HepG2 (cell line): Measurements from ENCODE around the gene MXI1. TPM values are rescaled to one million over a fixed set of nuclear protein-coding genes. Genes with fewer than 3 reads are reported as not detected.

Experiments used
- BRCA1 ChIP-seq: sonication (generic); formaldehyde crosslinking; IDR thresholded peaks from 2 replicates; pipeline ENCODE4 v1.4.0; 2020; ENCODE audit warnings: missing genetic modification reagents
- ETV5 ChIP-seq: IDR thresholded peaks from 2 replicates; pipeline ENCODE4 v1.6.1; 2018; ENCODE audit warnings: missing biosample characterization, missing genetic modification reagents, inconsistent platforms, borderline replicate concordance
- FOXK1 ChIP-seq: sonication (generic); formaldehyde crosslinking; IDR thresholded peaks from 2 replicates; pipeline ENCODE4 v1.4.0; 2020; ENCODE audit warnings: low read depth, missing genetic modification reagents, borderline replicate concordance
- KIAA2018 ChIP-seq: sonication (generic); formaldehyde crosslinking; IDR thresholded peaks from 2 replicates; pipeline ENCODE4 v1.5.0; 2020; ENCODE audit warnings: mild to moderate bottlenecking, missing genetic modification reagents, borderline replicate concordance
- POLR2AphosphoS5 ChIP-seq: IDR thresholded peaks from 2 replicates; pipeline ENCODE4 v1.6.1; 2012; ENCODE audit warnings: low read depth, low read length
- RBM39 ChIP-seq: fragments of 200-400 bp; formaldehyde crosslinking; IDR thresholded peaks from one replicate; pipeline ENCODE4 v1.6.1; 2018; ENCODE audit warnings: antibody characterized with exemption, mild to moderate bottlenecking, low read depth, low read length; ENCODE audit not compliant: poor library complexity, severe bottlenecking
- SOX6 ChIP-seq, 2 experiments: fragments of 450-650 bp in 1 of 2; sonication (generic) in 1 of 2; formaldehyde crosslinking in 1 of 2; IDR thresholded peaks; 2 replicates each; pipeline versions ENCODE4 v1.4.0 to v1.6.1; 2017 to 2020; ENCODE audit warnings: antibody characterized with exemption in 1 of 2, mild to moderate bottlenecking in 1 of 2, missing genetic modification reagents in 1 of 2
- SRSF4 ChIP-seq: fragments of 200-400 bp; formaldehyde crosslinking; IDR thresholded peaks from one replicate; pipeline ENCODE4 v1.6.1; 2018; ENCODE audit warnings: mild to moderate bottlenecking, low read depth, low read length, moderate library complexity; ENCODE audit not compliant: poor library complexity, severe bottlenecking
- TFE3 ChIP-seq: IDR thresholded peaks from 2 replicates; pipeline ENCODE4 v1.6.1; 2016
- ZNF142 ChIP-seq: sonication (generic); formaldehyde crosslinking; IDR thresholded peaks from 2 replicates; pipeline ENCODE4 v1.4.0; 2020; ENCODE audit warnings: missing genetic modification reagents
- ZNF589 ChIP-seq: sonication (generic); formaldehyde crosslinking; conservative IDR thresholded peaks from 2 replicates; pipeline ENCODE4 v1.8.0; 2022; ENCODE audit warnings: mild to moderate bottlenecking, moderate library complexity, missing genetic modification reagents
- polyA plus RNA-seq, 8 experiments: library from polyadenylated mRNA; depleted of rRNA in 3 of 8; stranded (reverse) in 7 of 8; unstranded in 1 of 8; fragments of >200 nt; fragmentation: Illumina TruSeq in 4 of 8; extraction: Trizol in 4 of 8; gene quantifications; 2 replicates each; pipeline versions ENCODE4 v1.2.1 to v1.2.3, GENCODE V29; 2011 to 2016; ENCODE audit warnings: low read depth in 4 of 8, missing spikeins in 1 of 8, mixed read lengths in 1 of 8; ENCODE audit not compliant: insufficient read depth in 1 of 8
- total RNA-seq, 5 experiments: library from RNA; depleted of rRNA; stranded (reverse); fragments of >200 nt; fragmentation: Illumina TruSeq; extraction: Trizol; gene quantifications; 2 replicates each; pipeline ENCODE4 v1.2.3, GENCODE V29; 2016; ENCODE audit warnings: low read depth in 1 of 5

MXI1 gene
- total and polyA plus RNA-seq, 2 of the 13 experiments (the other 11 are each of a cell fraction or from before 2014, with no cell fraction given), result 6.6 to 22.0 TPM

- TF ChIP-seq FOXK1 (CRISPR knock-in tag) (peak; percentile 48; the same call in 1 of the 2 replicates), TFE3 (CRISPR knock-in tag) (0 out of 2 replicates have a peak, but pooled peaks have one; percentile 27), KIAA2018 (CRISPR knock-in tag) (no peak), ZNF589 (CRISPR knock-in tag) (peak; percentile 55; the same call in 1 of the 2 replicates), POLR2AphosphoS5 (peak; percentile 64; the same call in 1 of the 2 replicates), ETV5 (CRISPR knock-in tag) (0 out of 2 replicates have a peak, but pooled peaks have one; percentile 4), SRSF4 (no peak), ZNF142 (CRISPR knock-in tag) (no peak), BRCA1 (CRISPR knock-in tag) (0 out of 2 replicates have a peak, but pooled peaks have one; percentile 32), RBM39 (peak; percentile 52), SOX6 (IDR thresholded peaks at IDR 0.05) (no peak), SOX6 (CRISPR knock-in tag; IDR thresholded peaks at IDR 0.05) (peak; percentile 66)
Measured at GRCh38 chr10:110207011-110207804, at the start of gene MXI1 (continued).
